ENCODE results near the gene MRI1.

MRI1 gene

GRCh38 chr19:13795595-13796300 lies 31.4 kb downstream of the MRI1 start:
- DNase-seq: no peak

- no peak for DNase-seq
These were observed 32.2 kb downstream of the MRI1 start for GRCh38 chr19:13796301-13797057.

GRCh38 chr19:13797058-13797440 lies 32.7 kb downstream of the MRI1 start:
- no peak for DNase-seq

- DNase-seq: no peak
These were observed 33.5 kb downstream of the MRI1 start for GRCh38 chr19:13797870-13798269.

GRCh38 chr19:13799669-13800068 lies 35.3 kb downstream of the MRI1 start:
- DNase-seq: no peak

- no peak for DNase-seq
These were observed 38.7 kb downstream of the MRI1 start for GRCh38 chr19:13803038-13803437.

- no peak for DNase-seq
These were observed 40.7 kb downstream of the MRI1 start for GRCh38 chr19:13804830-13805683.

GRCh38 chr19:13806728-13807127 lies 42.4 kb downstream of the MRI1 start:
- no peak for DNase-seq

- DNase-seq: no peak
These were observed 43.2 kb downstream of the MRI1 start for GRCh38 chr19:13807421-13808021.

GRCh38 chr19:13808856-13809255 lies 44.5 kb downstream of the MRI1 start:
- no peak for DNase-seq

GRCh38 chr19:13812544-13812943 lies 48.2 kb downstream of the MRI1 start:
- no peak for DNase-seq

- DNase-seq: no peak
These were observed 48.8 kb downstream of the MRI1 start for GRCh38 chr19:13813147-13813546.

- DNase-seq: no peak
These were observed 50.2 kb downstream of the MRI1 start for GRCh38 chr19:13814550-13814949.

- DNase-seq: peak; percentile 83
These were observed 52.8 kb downstream of the MRI1 start for GRCh38 chr19:13817018-13817614.

GRCh38 chr19:13817615-13818371 lies 53.5 kb downstream of the MRI1 start:
- DNase-seq: peak; percentile 98

GRCh38 chr19:13819238-13819637 lies 54.9 kb downstream of the MRI1 start:
- no peak for DNase-seq

GRCh38 chr19:13821292-13821691 lies 57.0 kb downstream of the MRI1 start:
- DNase-seq: no peak

- no peak for DNase-seq
These were observed 58.9 kb downstream of the MRI1 start for GRCh38 chr19:13823256-13823655.
